KMS-11 (cell line): ENCODE measurements around the gene CFAP119.

Experiments
- H2AFZ ChIP-seq: fragments of 200-600 bp; sonication (generic); 2 replicates; pipeline ENCODE4 v1.6.1; 2016; ENCODE audit warnings: antibody characterized with exemption, mixed run types, low read depth
- H3K27ac ChIP-seq: fragments of 200-600 bp; sonication (generic); 2 replicates; pipeline ENCODE4 v1.6.1; 2016; ENCODE audit warnings: mild to moderate bottlenecking, mixed run types
- H3K27me3 ChIP-seq: fragments of 200-600 bp; sonication (generic); 2 replicates; pipeline ENCODE4 v1.6.1; 2017; ENCODE audit warnings: mild to moderate bottlenecking, low read depth, mixed run types, moderate library complexity; ENCODE audit not compliant: insufficient read depth
- H3K36me3 ChIP-seq: fragments of 200-600 bp; sonication (generic); 2 replicates; pipeline ENCODE4 v1.6.1; 2017; ENCODE audit warnings: mild to moderate bottlenecking, mixed run types; ENCODE audit not compliant: insufficient read depth
- H3K4me1 ChIP-seq: fragments of 200-600 bp; sonication (generic); 2 replicates; pipeline ENCODE4 v1.6.1; 2016; ENCODE audit warnings: mild to moderate bottlenecking, low read depth, mixed run types; ENCODE audit not compliant: poor library complexity, severe bottlenecking
- H3K4me2 ChIP-seq: fragments of 200-600 bp; sonication (generic); 2 replicates; pipeline ENCODE4 v1.7.0; 2016; ENCODE audit warnings: mild to moderate bottlenecking, mixed run types
- H3K4me3 ChIP-seq: fragments of 200-600 bp; sonication (generic); IDR thresholded peaks from 2 replicates; pipeline ENCODE4 v1.6.1; 2017; ENCODE audit warnings: low read depth, low read length, mixed read lengths; ENCODE audit not compliant: insufficient read depth
- H3K79me2 ChIP-seq: fragments of 200-600 bp; sonication (generic); 2 replicates; pipeline ENCODE4 v1.6.1; 2016; ENCODE audit warnings: low read depth, mixed run types; ENCODE audit not compliant: insufficient read depth
- H3K9ac ChIP-seq: fragments of 200-600 bp; sonication (generic); 2 replicates; pipeline ENCODE4 v1.6.1; 2016; ENCODE audit warnings: mild to moderate bottlenecking, mixed run types
- H4K20me1 ChIP-seq: fragments of 200-600 bp; sonication (generic); 2 replicates; pipeline ENCODE4 v1.6.1; 2016; ENCODE audit warnings: mild to moderate bottlenecking, mixed run types; ENCODE audit not compliant: insufficient read depth
- TF ChIP-seq, protein P1 (sequence below): fragments of 200-600 bp; sonication (generic); conservative IDR thresholded peaks from 2 replicates; pipeline ENCODE4 v1.6.1; 2017; ENCODE audit warnings: low read depth, mild to moderate bottlenecking, antibody characterized with exemption, low read length, moderate library complexity, mixed read lengths

Gene CFAP119

DNA sequence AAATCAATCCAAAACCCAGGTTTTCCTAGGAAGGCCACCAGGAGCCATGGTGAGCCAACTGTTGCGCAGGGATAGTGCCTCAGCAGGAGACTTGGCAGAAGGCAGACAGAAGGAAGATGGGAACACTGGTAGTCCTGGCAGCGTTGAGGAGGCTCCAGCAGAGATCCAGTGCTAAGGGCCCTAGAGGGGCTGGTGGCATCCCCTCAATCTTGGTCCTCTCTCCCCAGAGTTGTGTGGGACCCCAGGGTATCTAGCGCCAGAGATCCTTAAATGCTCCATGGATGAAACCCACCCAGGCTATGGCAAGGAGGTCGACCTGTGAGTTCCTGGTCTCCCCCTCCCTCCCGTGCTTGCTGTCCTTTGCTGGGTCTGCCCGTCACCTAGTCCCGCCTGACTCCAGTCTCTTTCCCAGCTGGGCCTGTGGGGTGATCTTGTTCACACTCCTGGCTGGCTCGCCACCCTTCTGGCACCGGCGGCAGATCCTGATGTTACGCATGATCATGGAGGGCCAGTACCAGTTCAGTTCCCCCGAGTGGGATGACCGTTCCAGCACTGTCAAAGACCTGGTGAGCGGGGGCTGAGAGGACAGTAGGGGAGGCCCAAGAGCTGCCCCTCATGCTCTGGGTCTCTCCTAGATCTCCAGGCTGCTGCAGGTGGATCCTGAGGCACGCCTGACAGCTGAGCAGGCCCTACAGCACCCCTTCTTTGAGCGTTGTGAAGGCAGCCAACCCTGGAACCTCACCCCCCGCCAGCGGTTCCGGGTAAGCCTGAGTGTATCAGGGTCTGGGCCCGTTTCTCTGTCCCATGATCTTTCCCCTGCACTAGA, 5.7 kb downstream of the CFAP119 start:
- no peak overlapping the region for H3K4me3 ChIP-seq
- H4K20me1 ChIP-seq = no peaks in the 10 kb centered on the region
- no peak overlapping the region for H3K27ac ChIP-seq
- TF ChIP-seq, protein P1, sequence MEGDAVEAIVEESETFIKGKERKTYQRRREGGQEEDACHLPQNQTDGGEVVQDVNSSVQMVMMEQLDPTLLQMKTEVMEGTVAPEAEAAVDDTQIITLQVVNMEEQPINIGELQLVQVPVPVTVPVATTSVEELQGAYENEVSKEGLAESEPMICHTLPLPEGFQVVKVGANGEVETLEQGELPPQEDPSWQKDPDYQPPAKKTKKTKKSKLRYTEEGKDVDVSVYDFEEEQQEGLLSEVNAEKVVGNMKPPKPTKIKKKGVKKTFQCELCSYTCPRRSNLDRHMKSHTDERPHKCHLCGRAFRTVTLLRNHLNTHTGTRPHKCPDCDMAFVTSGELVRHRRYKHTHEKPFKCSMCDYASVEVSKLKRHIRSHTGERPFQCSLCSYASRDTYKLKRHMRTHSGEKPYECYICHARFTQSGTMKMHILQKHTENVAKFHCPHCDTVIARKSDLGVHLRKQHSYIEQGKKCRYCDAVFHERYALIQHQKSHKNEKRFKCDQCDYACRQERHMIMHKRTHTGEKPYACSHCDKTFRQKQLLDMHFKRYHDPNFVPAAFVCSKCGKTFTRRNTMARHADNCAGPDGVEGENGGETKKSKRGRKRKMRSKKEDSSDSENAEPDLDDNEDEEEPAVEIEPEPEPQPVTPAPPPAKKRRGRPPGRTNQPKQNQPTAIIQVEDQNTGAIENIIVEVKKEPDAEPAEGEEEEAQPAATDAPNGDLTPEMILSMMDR = no peak
- no peak overlapping the region for H3K9ac ChIP-seq
- peaks cover 8% of the 10 kb centered on the region for H3K4me1 ChIP-seq
- no peaks in the 10 kb centered on the region for H3K27me3 ChIP-seq
- H3K4me2 ChIP-seq = no peak overlapping the region
- no peaks in the 10 kb centered on the region for H3K79me2 ChIP-seq
- no peaks in the 10 kb centered on the region; the same call in 1 of the 2 replicates for H3K36me3 ChIP-seq
- no peak overlapping the region for H2AFZ ChIP-seq

- Histone ChIP-seq H3K4me3 (no peak overlapping the region), H3K9ac (no peak overlapping the region), H3K27me3 (no peaks in the 10 kb centered on the region), H3K4me1 (peaks cover 9% of the 10 kb centered on the region), H4K20me1 (no peaks in the 10 kb centered on the region), H3K4me2 (no peak overlapping the region), H3K36me3 (no peaks in the 10 kb centered on the region; the same call in 1 of the 2 replicates), H3K79me2 (peaks cover 15% of the 10 kb centered on the region; the same call in 1 of the 2 replicates), H2AFZ (no peak overlapping the region), H3K27ac (no peak overlapping the region)
- TF ChIP-seq, protein P1 = no peak
Measured at GRCh38 chr16:30753596-30753995, 8.3 kb downstream of the CFAP119 start.

- no peaks in the 10 kb centered on the region for H4K20me1 ChIP-seq
- no peak overlapping the region for H3K27ac ChIP-seq
- no peak overlapping the region for H3K4me2 ChIP-seq
- H3K4me1 ChIP-seq = peaks cover 14% of the 10 kb centered on the region
- H3K79me2 ChIP-seq = peaks cover 15% of the 10 kb centered on the region; the same call in 1 of the 2 replicates
- H2AFZ ChIP-seq = no peak overlapping the region
- H3K4me3 ChIP-seq = no peak overlapping the region
- TF ChIP-seq, protein P1 = no peak
- no peaks in the 10 kb centered on the region for H3K27me3 ChIP-seq
- no peak overlapping the region for H3K9ac ChIP-seq
- H3K36me3 ChIP-seq = no peaks in the 10 kb centered on the region; the same call in 1 of the 2 replicates
Measured at GRCh38 chr16:30750876-30751465, 10.9 kb downstream of the CFAP119 start.

- H3K4me2 ChIP-seq = no peak overlapping the region
- no peak overlapping the region for H3K9ac ChIP-seq
- H3K4me3 ChIP-seq = no peak overlapping the region
- TF ChIP-seq, protein P1 = no peak
- peaks cover 15% of the 10 kb centered on the region; the same call in 1 of the 2 replicates for H3K79me2 ChIP-seq
- no peaks in the 10 kb centered on the region; the same call in 1 of the 2 replicates for H3K36me3 ChIP-seq
- peaks cover 14% of the 10 kb centered on the region for H3K4me1 ChIP-seq
- no peak overlapping the region for H2AFZ ChIP-seq
- H3K27me3 ChIP-seq = no peaks in the 10 kb centered on the region
- H4K20me1 ChIP-seq = no peaks in the 10 kb centered on the region
- H3K27ac ChIP-seq = no peak overlapping the region
Measured at GRCh38 chr16:30750201-30750600, 11.7 kb downstream of the CFAP119 start.
